HL-60 (cell line): Measurements from ENCODE around the gene CHD5.

Experiments used
- DNase-seq, 2 experiments: peaks; one replicate each; pipeline ENCODE4 v3.0.0-alpha.2; 2010 to 2020; ENCODE audit warnings: low read depth in 1 of 2, low spot score in 1 of 2
- H3K27ac ChIP-seq: fragments of 250-450 bp; sonication (Bioruptor Pico); replicated peaks from 2 replicates; pipeline ENCODE4 v1.5.1; 2020; ENCODE audit warnings: mild to moderate bottlenecking, moderate library complexity
- H3K27me3 ChIP-seq: fragments of 250-450 bp; sonication (Bioruptor Pico); 2 replicates; pipeline ENCODE4 v1.5.1; 2021; ENCODE audit warnings: mild to moderate bottlenecking, moderate library complexity; ENCODE audit not compliant: insufficient read depth, poor library complexity, severe bottlenecking
- H3K4me3 ChIP-seq: replicated peaks from 2 replicates; pipeline ENCODE4 v1.5.1; 2011; ENCODE audit warnings: mild to moderate bottlenecking, control low read depth, low read length; ENCODE audit not compliant: insufficient read depth
- CTCF ChIP-seq: IDR thresholded peaks from one replicate; pipeline ENCODE4 v1.5.1; 2011; ENCODE audit warnings: low read length, control low read depth, inconsistent platforms; ENCODE audit not compliant: insufficient read depth
- GABPA ChIP-seq: IDR thresholded peaks from 2 replicates; pipeline ENCODE4 v1.6.1; 2012; ENCODE audit warnings: low read depth
- POLR2AphosphoS5 ChIP-seq: IDR thresholded peaks from 2 replicates; pipeline ENCODE4 v1.6.1; 2012; ENCODE audit warnings: low read depth
- REST ChIP-seq: IDR thresholded peaks from 2 replicates; pipeline ENCODE4 v1.6.1; 2012; ENCODE audit warnings: low read depth; ENCODE audit not compliant: insufficient replicate concordance
- SPI1 ChIP-seq: IDR thresholded peaks from 2 replicates; pipeline ENCODE4 v1.6.1; 2012; ENCODE audit warnings: low read depth, mild to moderate bottlenecking, borderline replicate concordance

Gene CHD5

GRCh38 chr1:6210591-6211355 lies 30.7 kb upstream of the CHD5 start:
- no peak overlapping the region for H3K27ac ChIP-seq
- DNase-seq: no peak
- peaks cover 17% of the 10 kb centered on the region for H3K27me3 ChIP-seq
- TF ChIP-seq SPI1 (no peak), GABPA (no peak), CTCF (no peak)
- no peak overlapping the region for H3K4me3 ChIP-seq

DNA sequence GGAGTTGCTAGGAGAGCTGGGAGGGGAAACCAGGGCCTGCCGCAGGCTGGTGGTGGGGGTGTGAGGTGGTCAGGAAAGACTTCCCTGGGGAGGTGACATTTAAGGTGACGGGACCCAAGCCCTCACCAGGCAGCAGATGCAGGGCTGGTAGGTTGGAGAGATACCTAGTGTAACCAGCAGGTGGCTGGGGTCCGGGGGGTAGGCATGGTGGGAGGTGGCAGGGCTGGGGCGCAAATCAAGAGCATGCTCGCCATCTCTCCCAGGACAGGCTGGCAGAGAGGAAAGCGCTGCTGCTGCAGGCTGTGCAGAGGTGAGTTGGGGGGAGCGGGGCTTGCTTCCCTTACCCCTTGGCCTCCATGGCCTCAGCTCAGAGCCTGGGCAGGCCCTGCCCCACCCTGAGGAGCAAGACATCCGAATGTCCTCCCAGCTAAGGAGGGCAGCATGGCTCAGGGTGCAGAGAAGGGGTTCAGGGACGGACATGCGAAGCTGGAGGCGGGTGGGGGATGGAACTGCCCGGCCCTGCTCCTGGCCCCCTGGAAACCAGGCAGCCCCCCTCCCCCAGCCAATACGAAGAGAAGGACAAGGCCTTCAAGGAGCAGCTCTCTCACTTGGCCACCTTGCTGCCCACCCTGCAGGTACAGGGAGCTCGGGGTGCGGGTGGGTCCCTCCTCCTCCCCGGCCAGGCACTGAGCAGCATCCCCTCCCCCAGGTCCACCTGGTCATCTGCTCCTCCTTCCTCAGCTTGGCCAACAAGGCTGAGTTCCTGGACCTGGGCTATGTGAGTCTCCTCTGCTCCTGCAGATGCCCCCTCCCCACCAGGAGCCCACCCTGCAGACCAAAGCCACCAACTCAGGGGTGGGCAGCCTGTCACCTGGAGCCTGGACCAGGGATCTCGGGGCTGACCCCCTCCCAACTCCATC lies 29.8 kb upstream of the CHD5 start:
- DNase-seq: peak in 1 of 2 experiments; percentile 17
- Histone ChIP-seq H3K27me3 (peaks cover 20% of the 10 kb centered on the region), H3K4me3 (peak overlapping the region; percentile 44), H3K27ac (no peak overlapping the region)
- TF ChIP-seq REST: no peak

GRCh38 chr1:6208723-6209660 lies 28.9 kb upstream of the CHD5 start:
- DNase-seq: peak; percentile 45 to 84
- Histone ChIP-seq H3K4me3 (peak overlapping the region; percentile 44), H3K27ac (no peak overlapping the region), H3K27me3 (peaks cover 20% of the 10 kb centered on the region)
- TF ChIP-seq CTCF (peak; percentile 49), REST (no peak)

DNA sequence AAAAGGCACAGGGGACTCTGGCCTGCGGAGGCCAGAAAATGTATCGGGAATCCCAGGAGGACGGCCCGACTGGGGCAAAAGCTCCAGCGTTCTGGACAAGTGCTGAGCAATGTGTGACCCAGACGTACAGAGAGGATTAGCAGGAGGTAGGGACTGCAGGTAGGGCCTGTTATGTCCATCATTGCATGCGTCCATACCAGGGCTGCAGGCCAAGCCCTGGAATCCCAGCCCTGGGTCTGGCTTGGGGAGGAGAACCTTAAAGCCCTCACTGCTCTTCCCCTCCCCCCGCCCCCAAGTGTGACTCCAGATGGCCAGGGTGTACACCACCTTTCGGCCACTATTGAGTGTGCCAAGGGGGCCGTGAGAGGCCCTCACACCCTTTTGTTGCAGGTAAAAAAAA lies 27.8 kb upstream of the CHD5 start:
- no peak overlapping the region for H3K4me3 ChIP-seq

More for the DNA sequence above, 27.8 kb upstream of the CHD5 start:
- H3K27me3 ChIP-seq: peaks cover 20% of the 10 kb centered on the region
- TF ChIP-seq GABPA (no peak), POLR2AphosphoS5 (no peak), CTCF (no peak), REST (no peak), SPI1 (no peak)
- no peak overlapping the region for H3K27ac ChIP-seq
- DNase-seq: no peak
